Stomach smooth muscle (tissue), 2 donors: ENCODE measurements around the gene PRODH.
"Not testable (repeated sequence)": the region's sequence is repeated elsewhere in the genome, so short reads cannot be mapped to it uniquely, and the experiment has no call there.

Experiments used
- H3K27ac ChIP-seq: one replicate; pipeline ENCODE4 v1.7.0; 2013; ENCODE audit warnings: mild to moderate bottlenecking, low read length, inconsistent platforms
- H3K27me3 ChIP-seq, 2 donors: one replicate each; pipeline ENCODE4 v1.7.0; 2013; ENCODE audit warnings: low read length in 2 of 2; ENCODE audit not compliant: insufficient read depth in 2 of 2, control insufficient read depth in 1 of 2
- H3K36me3 ChIP-seq, 2 donors: one replicate each; pipeline ENCODE4 v1.7.0; 2013; ENCODE audit warnings: low read length in 2 of 2; ENCODE audit not compliant: control insufficient read depth in 2 of 2, insufficient read depth in 2 of 2
- H3K4me1 ChIP-seq: one replicate; pipeline ENCODE4 v1.7.0; 2013; ENCODE audit warnings: low read length; ENCODE audit not compliant: control insufficient read depth, insufficient read depth
- H3K4me3 ChIP-seq, 2 donors: one replicate each; pipeline ENCODE4 v1.7.0; 2013; ENCODE audit warnings: low read length in 2 of 2
- H3K9ac ChIP-seq, 2 donors: one replicate each; pipeline ENCODE4 v1.7.0; 2013; ENCODE audit warnings: low read length in 2 of 2, mild to moderate bottlenecking in 1 of 2
- H3K9me3 ChIP-seq, 2 donors: one replicate each; pipeline ENCODE4 v1.7.0; 2013; ENCODE audit warnings: low read length in 2 of 2; ENCODE audit not compliant: control insufficient read depth in 2 of 2
- donor health status: healthy.
- donor health status: Pancreatic carcinoma.

The PRODH gene

GRCh38 chr22:18974477-18975180 is 38.5 kb upstream of the PRODH start:
- H3K4me3 ChIP-seq: no peak overlapping the region
- H3K27ac ChIP-seq: no peak overlapping the region
- H3K9ac ChIP-seq: no peak overlapping the region
- H3K4me1 ChIP-seq: peaks cover 9% of the 10 kb centered on the region
- peaks cover 0 to 17% of the 10 kb centered on the region in 2 donors for H3K27me3 ChIP-seq
- no peaks in the 10 kb centered on the region for H3K36me3 ChIP-seq
- H3K9me3 ChIP-seq: no peaks in the 10 kb centered on the region

GRCh38 chr22:18973264-18974031 is 37.4 kb upstream of the PRODH start:
- H3K4me3 ChIP-seq: no peak overlapping the region
- peaks cover 9% of the 10 kb centered on the region for H3K4me1 ChIP-seq
- no peaks in the 10 kb centered on the region for H3K36me3 ChIP-seq
- H3K27ac ChIP-seq: no peak overlapping the region
- H3K9ac ChIP-seq: no peak overlapping the region
- H3K9me3 ChIP-seq: no peaks in the 10 kb centered on the region
- peaks cover 7 to 23% of the 10 kb centered on the region in 2 donors for H3K27me3 ChIP-seq

DNA sequence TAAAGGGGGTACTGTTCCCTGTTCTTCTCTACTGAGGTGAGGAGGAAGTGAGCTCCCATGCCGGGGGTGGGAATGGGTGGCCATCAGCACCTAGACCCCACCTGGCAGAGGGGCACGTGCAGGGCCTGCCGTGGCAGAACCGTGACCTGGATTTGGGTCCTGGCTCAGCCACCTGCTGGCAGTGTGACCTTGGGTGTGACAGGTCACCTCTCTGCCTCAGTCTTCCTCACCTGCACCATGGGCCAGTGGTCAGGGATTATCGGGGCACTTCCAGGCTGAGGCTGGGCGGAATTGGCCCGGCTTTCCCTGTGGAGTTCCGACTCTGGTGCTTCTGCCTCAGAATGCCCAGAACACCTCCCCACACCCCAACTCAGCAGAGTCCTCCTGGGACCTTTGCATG is 36.5 kb upstream of the PRODH start:
- H3K9ac ChIP-seq, H3K4me1 ChIP-seq, H3K4me3 ChIP-seq: not testable (repeated sequence)

DNA sequence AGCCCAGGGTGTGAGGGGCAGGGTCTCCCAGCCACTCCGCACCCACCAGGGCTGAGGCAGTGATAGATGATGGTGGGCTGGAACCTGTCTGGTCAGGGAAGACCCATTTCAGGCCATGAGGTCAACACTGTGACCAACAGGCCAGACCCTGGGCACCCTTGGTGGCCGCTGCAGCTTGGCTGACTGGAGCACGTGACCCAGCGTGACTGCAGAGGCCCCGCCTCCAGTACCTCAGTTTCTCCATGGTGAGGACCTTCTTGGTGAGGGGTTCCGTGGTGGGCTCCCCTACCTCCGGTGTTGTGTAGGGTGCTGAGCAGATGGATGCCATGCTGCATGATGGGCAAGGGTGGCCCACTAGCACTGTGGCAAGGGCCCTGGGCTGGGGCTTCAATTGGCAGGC is 35.9 kb upstream of the PRODH start:
- H3K9ac ChIP-seq, H3K4me3 ChIP-seq, H3K27ac ChIP-seq, H3K4me1 ChIP-seq, H3K36me3 ChIP-seq, H3K9me3 ChIP-seq: not testable (repeated sequence)
- H3K27me3 ChIP-seq: peaks cover 12 to 28% of the 10 kb centered on the region in 2 donors

More for the DNA sequence above, 36.5 kb upstream of the PRODH start:
- not testable (repeated sequence) for H3K36me3 ChIP-seq, H3K27ac ChIP-seq, H3K9me3 ChIP-seq
- H3K27me3 ChIP-seq: peaks cover 10 to 28% of the 10 kb centered on the region in 2 donors

DNA sequence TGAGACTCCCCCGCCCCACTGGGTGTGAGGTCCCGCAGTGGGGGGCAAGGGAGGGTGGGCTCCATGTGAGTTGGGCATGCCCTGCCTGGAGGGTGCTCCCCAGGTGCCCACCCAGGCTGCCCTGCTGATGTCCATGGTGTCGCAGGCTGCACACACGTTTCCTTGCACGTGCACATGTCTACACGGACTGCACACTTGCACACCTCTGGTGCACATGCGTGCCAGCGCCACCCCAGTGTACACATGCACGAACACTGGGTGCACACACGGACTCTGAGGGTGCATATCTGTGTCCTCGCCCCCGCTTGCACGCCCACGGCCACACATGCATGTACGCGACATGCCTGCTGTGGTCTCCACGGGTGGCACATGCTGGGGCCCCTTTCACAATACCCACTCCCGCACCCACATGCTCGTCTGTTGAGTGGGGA is 35.2 kb upstream of the PRODH start:
- H3K9me3 ChIP-seq: no peaks in the 10 kb centered on the region
- no peak overlapping the region for H3K27ac ChIP-seq
- H3K36me3 ChIP-seq: no peaks in the 10 kb centered on the region
- H3K9ac ChIP-seq: no peak overlapping the region
- no peak overlapping the region for H3K4me3 ChIP-seq
- peaks cover 9% of the 10 kb centered on the region for H3K4me1 ChIP-seq
- peaks cover 12 to 31% of the 10 kb centered on the region in 2 donors for H3K27me3 ChIP-seq

- H3K9me3 ChIP-seq: no peaks in the 10 kb centered on the region
- no peak overlapping the region for H3K27ac ChIP-seq
- peaks cover 9% of the 10 kb centered on the region for H3K4me1 ChIP-seq
- H3K27me3 ChIP-seq: peaks cover 12 to 31% of the 10 kb centered on the region in 2 donors
- H3K4me3 ChIP-seq: peak overlapping the region in 1 of 2 donors; percentile 66
- no peak overlapping the region for H3K9ac ChIP-seq
- H3K36me3 ChIP-seq: no peaks in the 10 kb centered on the region
Measured at GRCh38 chr22:18970948-18971315, 34.8 kb upstream of the PRODH start.

GRCh38 chr22:18970176-18970947 is 34.3 kb upstream of the PRODH start:
- peaks cover 9% of the 10 kb centered on the region for H3K4me1 ChIP-seq
- H3K36me3 ChIP-seq: no peaks in the 10 kb centered on the region
- H3K27ac ChIP-seq: no peak overlapping the region
- no peaks in the 10 kb centered on the region for H3K9me3 ChIP-seq
- peak overlapping the region in 1 of 2 donors; percentile 66 for H3K4me3 ChIP-seq
- no peak overlapping the region for H3K9ac ChIP-seq
- H3K27me3 ChIP-seq: peaks cover 12 to 31% of the 10 kb centered on the region in 2 donors

DNA sequence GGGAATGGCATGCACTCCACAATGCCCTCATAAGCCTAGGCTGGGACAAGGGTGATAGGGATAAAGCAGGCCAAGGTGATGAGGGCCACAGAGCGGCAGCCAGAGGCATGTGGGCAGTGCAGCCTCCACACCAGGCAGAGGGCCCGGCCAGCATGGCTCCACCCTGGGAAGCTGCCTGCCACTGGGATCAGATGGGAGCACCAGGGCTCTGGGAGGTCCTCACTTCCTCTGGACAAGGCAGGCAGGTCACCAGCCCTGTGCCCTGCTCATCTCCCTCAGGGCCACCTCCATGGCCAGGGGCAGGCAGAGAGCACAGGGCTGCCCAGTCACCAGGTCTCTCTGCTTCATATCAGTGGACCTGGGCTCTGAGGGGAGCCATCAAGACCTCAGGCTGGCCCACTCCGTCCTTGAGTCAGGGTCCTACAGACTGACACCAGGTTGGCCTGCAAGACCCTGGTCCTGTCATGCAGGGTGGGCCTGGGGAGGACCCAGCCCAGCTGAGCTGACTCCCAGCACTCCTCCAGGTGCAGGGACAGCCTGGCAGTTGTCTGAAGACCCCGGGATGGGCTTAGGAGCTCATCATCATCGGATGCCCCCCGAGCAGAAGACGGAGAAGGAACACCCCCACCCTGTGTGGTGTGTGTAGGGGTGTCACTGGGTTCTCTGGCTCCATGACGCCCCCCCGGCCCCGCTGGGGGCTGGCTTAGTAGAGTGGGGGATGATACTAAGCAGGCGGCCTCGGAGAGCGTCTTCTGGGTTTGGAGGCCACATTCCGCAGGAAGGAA is 33.3 kb upstream of the PRODH start:
- peaks cover 12 to 31% of the 10 kb centered on the region in 2 donors for H3K27me3 ChIP-seq
- not testable (repeated sequence) for H3K4me1 ChIP-seq, H3K36me3 ChIP-seq, H3K4me3 ChIP-seq, H3K9me3 ChIP-seq, H3K27ac ChIP-seq, H3K9ac ChIP-seq

GRCh38 chr22:18968011-18968749 is 32.1 kb upstream of the PRODH start:
- Histone ChIP-seq H3K36me3 (no peaks in the 10 kb centered on the region), H3K4me1 (peaks cover 9% of the 10 kb centered on the region), H3K9me3 (no peaks in the 10 kb centered on the region), H3K9ac (no peak overlapping the region), H3K27ac (no peak overlapping the region), H3K27me3 (peaks cover 12 to 31% of the 10 kb centered on the region in 2 donors), H3K4me3 (no peak overlapping the region)
